Lung microvascular endothelial cell (primary cell): ENCODE results near the gene IFNA4. TPM values are rescaled to one million over a fixed set of nuclear protein-coding genes. Genes with fewer than 3 reads are reported as not detected.
A peak's percentile ranks its signal among the peaks of the same experiment; 100 is the strongest.
"Not testable (repeated sequence)": the region's sequence is repeated elsewhere in the genome, so short reads cannot be mapped to it uniquely, and the experiment has no call there.

Experiments used
- DNase-seq, 2 donors: peaks; one replicate each; pipeline versions ENCODE4 v3.0.0 to v3.0.0-alpha.2; 2010; ENCODE audit warnings: low read depth in 2 of 2
- total RNA-seq: library from RNA; depleted of rRNA; stranded (reverse); fragments of >200 nt; gene quantifications from 2 replicates; pipeline ENCODE4 v1.2.1, GENCODE V29; 2014

Gene IFNA4
- not detected in 2 replicates for total RNA-seq

- DNase-seq, result not testable (repeated sequence)
Measured at GRCh38 chr9:21187487-21187886, at the start of gene IFNA4. Gene IFNA4 (minus strand): TSS chr9:21187587. CDS start chr9:21187531, 56 bp downstream.

DNA sequence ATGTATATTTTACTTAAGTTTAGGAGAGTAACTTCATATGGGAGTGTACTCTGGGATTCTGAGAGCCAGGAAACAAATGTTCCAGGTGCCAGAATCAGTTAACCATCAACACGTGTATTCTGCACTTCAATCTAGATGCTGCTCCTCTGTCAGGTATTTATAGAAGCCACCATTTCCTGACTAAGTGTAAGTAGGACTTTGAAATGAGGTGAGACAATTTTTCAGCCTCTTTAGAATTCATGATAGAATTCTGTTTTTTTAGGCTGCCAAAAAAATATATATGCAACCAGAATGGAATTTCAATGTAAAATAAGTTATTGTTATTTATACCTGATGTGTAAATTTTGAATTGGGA, 49.0 kb upstream of the IFNA4 start:
- not testable (repeated sequence) for DNase-seq

DNA sequence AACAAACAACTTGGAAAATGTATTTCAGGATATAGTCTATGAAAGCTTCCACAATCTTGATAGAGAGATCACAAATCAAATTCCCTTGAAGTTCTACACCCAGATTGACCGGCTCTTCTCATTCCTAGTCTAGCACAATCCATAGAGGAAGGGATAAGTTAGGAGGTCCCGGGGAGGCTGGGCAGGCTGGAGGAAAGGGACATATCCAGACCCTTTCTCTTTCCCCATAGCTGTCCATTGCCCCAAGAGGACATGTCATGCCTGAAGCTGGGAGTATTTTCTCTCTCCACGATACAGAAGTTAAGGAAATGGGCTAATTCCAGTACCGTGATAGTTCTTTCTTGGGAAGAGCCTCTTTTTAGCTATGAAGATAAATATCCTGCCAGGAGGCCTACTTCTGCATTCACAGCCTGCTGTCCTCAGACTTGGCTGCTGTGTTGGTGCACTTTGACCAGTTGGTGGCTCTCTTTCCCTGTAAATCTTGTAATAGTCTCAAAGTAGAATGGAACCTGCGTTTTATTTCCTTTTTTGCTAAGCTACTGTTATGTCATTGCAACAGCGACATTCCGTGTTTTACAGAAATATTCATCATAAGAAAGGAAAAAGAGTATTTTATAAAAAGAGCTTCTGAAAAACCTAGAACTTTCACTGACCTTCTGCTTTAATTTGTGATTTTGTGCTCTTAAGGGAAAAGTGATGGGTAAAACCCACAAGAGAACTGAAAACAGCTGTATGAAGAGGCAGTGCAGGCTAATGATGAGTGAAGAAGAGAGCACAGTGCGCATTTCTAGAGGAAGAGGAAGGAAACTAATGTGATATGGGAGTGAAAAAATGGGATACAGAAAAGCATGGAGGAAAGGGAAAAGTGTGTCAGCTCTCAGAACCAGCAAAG, 48.3 kb upstream of the IFNA4 start:
- DNase-seq, result peak; percentile 56 to 73

- no peak for DNase-seq
Measured at GRCh38 chr9:21234153-21234687, 46.8 kb upstream of the IFNA4 start.

GRCh38 chr9:21233258-21233657, 45.9 kb upstream of the IFNA4 start:
- DNase-seq, result no peak

DNA sequence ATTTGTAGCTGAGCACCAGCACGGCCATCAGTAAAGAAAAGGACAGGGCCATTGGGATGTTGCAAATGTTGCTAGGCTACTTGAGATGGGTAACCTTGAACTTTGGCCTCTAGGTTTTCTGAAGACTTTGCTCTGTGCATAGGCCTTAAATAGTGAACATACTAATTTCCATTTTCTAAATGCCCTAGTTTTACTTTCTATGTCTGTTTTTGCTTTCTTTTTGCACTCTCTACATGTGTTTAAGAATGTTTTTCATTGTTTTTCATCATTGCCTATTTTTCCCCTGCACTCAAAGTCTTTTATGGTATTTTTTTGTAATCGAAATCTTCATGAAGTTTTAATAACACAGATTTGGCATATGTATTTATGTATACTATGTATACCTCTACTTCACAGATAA, 40.7 kb upstream of the IFNA4 start, which contains the start of gene IFNA17:
IFNA17 (minus strand) TSS at position 101 of the 400 bp plus-strand sequence; CDS start at position 52, 49 bp downstream.
- no peak for DNase-seq

DNA sequence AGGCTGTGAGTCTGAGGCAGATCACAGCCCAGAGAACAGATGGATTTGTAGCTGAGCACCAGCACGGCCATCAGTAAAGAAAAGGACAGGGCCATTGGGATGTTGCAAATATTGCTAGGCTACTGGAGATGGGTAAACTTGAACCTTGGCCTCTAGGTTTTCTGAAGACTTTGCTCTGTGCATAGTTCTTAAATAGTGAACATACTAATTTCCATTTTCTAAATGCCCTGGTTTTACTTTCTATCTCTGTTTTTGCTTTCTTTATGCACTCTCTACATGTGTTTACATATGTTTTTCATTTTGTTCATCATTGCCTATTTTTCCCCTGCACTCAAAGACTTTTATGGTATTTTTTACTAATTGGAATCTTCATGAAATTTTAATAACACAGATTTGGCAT, 29.8 kb upstream of the IFNA4 start, which contains the start of gene IFNA16:
IFNA16 (minus strand) TSS at position 101 of the 400 bp plus-strand sequence; CDS start at position 95, 6 bp downstream.
- DNase-seq, result not testable (repeated sequence)

- DNase-seq, result peak in 1 of 2 donors; percentile 8
Measured at GRCh38 chr9:21213411-21214326, 26.3 kb upstream of the IFNA4 start.

DNA sequence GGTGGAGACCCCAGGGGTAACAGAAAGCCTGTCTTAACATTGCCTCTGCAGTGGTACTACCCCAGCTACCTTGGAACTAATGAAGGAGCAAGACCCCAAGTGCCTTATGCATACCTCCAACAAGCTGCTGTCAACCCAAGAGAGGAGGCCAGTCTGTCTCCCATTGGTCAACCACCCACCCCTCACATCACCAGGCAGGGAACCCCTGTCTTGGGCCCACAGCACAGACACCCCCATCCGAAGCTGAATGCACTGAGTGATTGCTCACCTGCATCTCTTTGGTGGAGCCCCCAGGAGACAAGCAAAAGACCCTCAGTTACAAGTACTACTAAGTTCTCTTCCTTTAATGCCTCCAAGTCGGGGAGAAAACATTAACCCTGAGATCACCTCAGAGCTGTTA, 24.8 kb upstream of the IFNA4 start:
- not testable (repeated sequence) for DNase-seq

GRCh38 chr9:21210782-21211181, 23.4 kb upstream of the IFNA4 start:
- not testable (repeated sequence) for DNase-seq

GRCh38 chr9:21210311-21210710, 22.9 kb upstream of the IFNA4 start:
- DNase-seq, result no peak

GRCh38 chr9:21207043-21207442, 19.7 kb upstream of the IFNA4 start, which contains the start of gene IFNA10:
Gene IFNA10 (minus strand): TSS chr9:21207143. CDS start chr9:21207097, 46 bp downstream.
- DNase-seq, result not testable (repeated sequence)

GRCh38 chr9:21205204-21205603, 17.8 kb upstream of the IFNA4 start:
- no peak for DNase-seq

DNA sequence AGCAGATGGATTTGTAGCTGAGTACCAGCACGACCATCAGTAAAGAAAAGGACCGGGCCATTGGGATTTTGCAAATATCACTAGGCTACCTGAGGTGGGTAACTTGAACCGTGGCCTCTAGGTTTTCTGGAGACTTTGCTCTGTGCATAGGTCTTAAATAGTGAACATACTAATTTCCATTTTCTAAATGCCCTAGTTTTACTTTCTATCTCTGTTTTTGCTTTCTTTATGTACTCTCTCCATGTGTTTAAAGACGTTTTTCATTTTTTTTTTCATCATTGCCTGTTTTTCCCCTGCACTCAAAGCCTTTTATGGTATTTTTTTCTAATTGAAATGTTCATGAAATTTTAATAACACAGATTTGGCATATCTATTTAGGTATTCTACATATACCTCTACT, 14.7 kb upstream of the IFNA4 start, which contains the start of gene IFNA7:
IFNA7 (minus strand) TSS at position 101 of the 400 bp plus-strand sequence; CDS start at position 61, 40 bp downstream.
- not testable (repeated sequence) for DNase-seq

DNA sequence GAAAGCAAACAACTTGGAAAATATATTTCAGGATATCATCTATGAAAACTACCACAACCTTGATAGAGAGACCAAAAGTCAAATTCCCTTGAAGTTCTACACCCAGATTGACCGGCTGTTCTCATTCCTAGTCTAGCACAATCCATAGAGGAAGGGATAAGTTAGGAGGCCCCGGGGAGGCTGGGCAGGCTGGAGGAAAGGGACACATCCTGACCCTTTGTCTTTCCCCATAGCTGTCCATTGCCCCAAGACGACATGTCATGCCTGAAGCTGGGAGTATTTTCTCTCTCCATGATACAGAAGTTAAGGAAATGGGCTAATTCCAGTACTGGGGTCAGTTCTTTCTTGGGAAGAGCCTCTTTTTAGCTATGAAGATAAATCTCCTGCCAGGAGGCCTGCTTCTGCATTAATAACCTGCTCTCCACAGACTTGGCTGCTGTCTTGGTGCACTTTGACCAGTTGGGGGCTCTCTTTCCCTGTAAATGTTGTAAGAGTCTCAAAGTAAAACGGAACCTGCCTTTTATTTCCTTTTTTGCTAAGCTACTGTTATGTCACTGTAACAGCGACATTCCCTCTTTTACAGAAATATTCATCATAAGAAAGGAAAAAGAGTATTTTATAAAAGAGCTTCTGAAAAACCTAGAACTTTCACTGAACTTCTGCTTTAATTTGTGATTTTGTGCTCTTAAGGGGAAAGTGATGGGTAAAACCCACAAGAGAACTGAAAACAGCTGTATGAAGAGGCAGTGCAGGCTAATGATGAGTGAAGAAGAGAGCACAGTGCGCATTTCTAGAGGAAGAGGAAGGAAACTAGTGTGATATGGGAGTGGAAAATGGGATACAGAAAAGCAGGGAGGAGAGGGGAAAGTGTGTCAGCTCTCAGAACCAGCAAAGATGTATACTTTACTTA, 7.7 kb upstream of the IFNA4 start:
- peak; percentile 9 to 15 for DNase-seq

GRCh38 chr9:21182810-21183736, 4.3 kb downstream of the IFNA4 start:
- DNase-seq, result peak; percentile 1 to 9

GRCh38 chr9:21174671-21175070, 12.7 kb downstream of the IFNA4 start:
- DNase-seq, result no peak

DNA sequence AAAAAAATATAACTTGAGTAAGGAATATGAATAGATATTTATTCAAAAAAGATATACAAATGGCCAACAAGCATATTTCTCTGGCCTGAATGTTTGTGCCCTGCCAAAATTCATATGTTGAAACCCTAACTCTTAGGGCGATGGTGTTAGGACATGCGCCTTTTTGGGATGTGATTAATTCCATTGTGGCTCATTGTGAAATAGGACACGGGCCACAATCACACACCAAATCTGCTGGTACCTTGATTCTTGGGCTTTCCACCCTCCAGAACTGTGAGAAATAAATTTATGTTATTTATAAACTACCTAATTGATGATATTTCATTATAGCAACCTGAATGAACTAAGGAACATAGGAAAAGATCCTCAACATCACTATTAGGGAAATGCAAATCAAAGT, 15.2 kb downstream of the IFNA4 start:
- DNase-seq, result no peak

DNA sequence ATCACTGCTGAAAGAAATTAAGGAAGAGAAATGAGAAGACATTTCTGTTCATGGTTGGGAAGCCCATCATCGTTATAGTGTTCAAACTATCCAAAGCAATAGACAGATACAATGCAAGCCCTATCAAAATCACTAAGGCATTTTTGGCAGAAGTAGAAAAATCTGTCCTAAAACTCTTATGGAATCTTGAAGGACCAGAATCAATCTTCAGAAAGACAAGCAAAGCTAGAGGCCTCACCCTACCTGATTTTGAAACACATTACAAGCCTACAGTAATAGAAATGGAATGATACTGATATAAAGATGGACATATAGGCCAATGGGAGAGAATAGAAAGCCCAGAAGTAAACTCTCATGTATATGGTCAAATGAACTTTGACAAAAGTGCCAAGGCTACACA, 16.0 kb downstream of the IFNA4 start:
- no peak for DNase-seq
